B cell (primary cell): ENCODE measurements around the gene MYH15.

ENCODE experiments used
- CTCF ChIP-seq: fragments of 200-600 bp; IDR thresholded peaks from one replicate; pipeline ENCODE4 v1.8.0; 2022; ENCODE audit warnings: antibody characterized with exemption, mild to moderate bottlenecking
- EZH2 ChIP-seq: IDR thresholded peaks from 2 replicates; pipeline ENCODE4 v1.6.1; 2012; ENCODE audit warnings: borderline replicate concordance, low read depth, mild to moderate bottlenecking, moderate library complexity, low read length; ENCODE audit not compliant: insufficient read depth, poor library complexity, severe bottlenecking

GRCh38 chr3:108486941-108487340 lies 23.5 kb downstream of the MYH15 start:
- no peak for TF ChIP-seq CTCF
- TF ChIP-seq EZH2 = no peak
